Endothelial cell of umbilical vein (primary cell): ENCODE measurements around the gene CYP27A1. TPM values are rescaled to one million over a fixed set of nuclear protein-coding genes. Genes with fewer than 3 reads are reported as not detected.

ENCODE experiments used
- BruUV-seq: library from RNA; stranded (reverse); fragments of 400-500 nt; replicated peaks from 2 replicates; lab custom pipeline; 2021; lab: Mats Ljungman, UMichigan
- CTCF ChIA-PET: fragments of 300-600, 350-600 bp; sonication (Branson Sonifier 250); formaldehyde crosslinking; loops from one replicate; lab custom pipeline; 2021; ENCODE audit warnings: antibody characterized with exemption, inconsistent platforms; lab: Charles Lee
- POLR2A ChIA-PET: fragments of 300-600, 350-600 bp; sonication (Branson Sonifier 250); formaldehyde crosslinking; loops from one replicate; lab custom pipeline; 2021; ENCODE audit warnings: antibody characterized with exemption, inconsistent platforms; lab: Charles Lee
- DNase-seq: peaks from one replicate; pipeline ENCODE4 v3.0.0-alpha.2; 2011; ENCODE audit warnings: low read depth, low spot score
- FAIRE-seq: peaks from 2 replicates; lab custom pipeline; 2011; peaks lifted over from hg19 to GRCh38; lab: Jason Lieb, UNC
- H2AFZ ChIP-seq: 2 replicates; pipeline ENCODE4 v1.6.0; 2012; ENCODE audit warnings: low read depth, low read length, control low read depth, inconsistent platforms
- H3K27ac ChIP-seq: 2 replicates; pipeline ENCODE4 v1.5.1; 2011; ENCODE audit warnings: low read depth, mild to moderate bottlenecking, control low read depth, low read length, moderate library complexity; ENCODE audit not compliant: insufficient read depth
- H3K27me3 ChIP-seq, 2 experiments: 2 replicates each; pipeline versions ENCODE4 v1.6.0 to v1.6.1; 2011; ENCODE audit warnings: low read length in 2 of 2, mixed read lengths in 1 of 2; ENCODE audit not compliant: control insufficient read depth in 2 of 2, insufficient read depth in 2 of 2
- H3K36me3 ChIP-seq, 2 experiments: 2 replicates in 1 of 2; 3 replicates in 1 of 2; pipeline ENCODE4 v1.5.1; 2011; ENCODE audit warnings: low read length in 2 of 2, mild to moderate bottlenecking in 1 of 2, moderate library complexity in 1 of 2; ENCODE audit not compliant: control insufficient read depth in 2 of 2, insufficient read depth in 2 of 2; ENCODE audit errors: extremely low read depth in 1 of 2
- H3K4me1 ChIP-seq: 3 replicates; pipeline ENCODE4 v1.5.1; 2011; ENCODE audit warnings: mild to moderate bottlenecking, low read length; ENCODE audit not compliant: control insufficient read depth, insufficient read depth; ENCODE audit errors: extremely low read depth
- H3K4me2 ChIP-seq: 2 replicates; pipeline ENCODE4 v1.6.1; 2011; ENCODE audit warnings: low read length, control low read depth, mixed read lengths; ENCODE audit not compliant: insufficient read depth
- H3K4me3 ChIP-seq, 3 experiments: fragments of 200-600 bp in 1 of 3; sonication (generic), shearing (Covaris generic) in 1 of 3; replicated peaks in 1 of 3; 2 replicates each; pipeline ENCODE4 v1.5.1; 2011 to 2016; ENCODE audit warnings: control low read depth in 3 of 3, low read length in 3 of 3, mild to moderate bottlenecking in 2 of 3, inconsistent platforms in 1 of 3, low read depth in 1 of 3, moderate library complexity in 1 of 3; ENCODE audit not compliant: insufficient read depth in 1 of 3
- H3K79me2 ChIP-seq: 2 replicates; pipeline ENCODE4 v1.6.0; 2012; ENCODE audit warnings: low read length, inconsistent platforms; ENCODE audit not compliant: control insufficient read depth, insufficient read depth
- H3K9ac ChIP-seq: replicated peaks from 2 replicates; pipeline ENCODE3; 2011; ENCODE audit warnings: low read length, control low read depth; ENCODE audit not compliant: insufficient read depth; ENCODE audit errors: extremely low read depth
- H3K9me1 ChIP-seq: replicated peaks from 3 replicates; pipeline ENCODE4 v1.6.0; 2011; ENCODE audit warnings: mild to moderate bottlenecking, low read length; ENCODE audit not compliant: control insufficient read depth, insufficient read depth; ENCODE audit errors: extremely low read depth
- H3K9me3 ChIP-seq: replicated peaks from 2 replicates; pipeline ENCODE4 v1.5.1; 2012; ENCODE audit warnings: low read length, inconsistent platforms; ENCODE audit not compliant: control insufficient read depth, insufficient read depth
- H4K20me1 ChIP-seq: replicated peaks from 2 replicates; pipeline ENCODE3; 2011; ENCODE audit warnings: mild to moderate bottlenecking, low read length; ENCODE audit not compliant: control insufficient read depth, insufficient read depth; ENCODE audit errors: extremely low read depth
- EZH2 ChIP-seq: IDR thresholded peaks from 2 replicates; pipeline ENCODE4 v1.6.1; 2012; ENCODE audit warnings: borderline replicate concordance, low read depth, mild to moderate bottlenecking, moderate library complexity, low read length, inconsistent platforms; ENCODE audit not compliant: severe bottlenecking
- FOS ChIP-seq: IDR thresholded peaks from 2 replicates; pipeline ENCODE4 v1.6.1; 2011; ENCODE audit warnings: mild to moderate bottlenecking, low read length, moderate library complexity, borderline replicate concordance; ENCODE audit not compliant: insufficient read depth
- JUN ChIP-seq: IDR thresholded peaks from 2 replicates; pipeline ENCODE4 v1.6.1; 2011; ENCODE audit warnings: borderline replicate concordance, low read depth; ENCODE audit not compliant: insufficient read length, insufficient read depth
- MYC ChIP-seq: IDR thresholded peaks from one replicate; pipeline ENCODE4 v1.6.1; 2011; ENCODE audit warnings: mild to moderate bottlenecking, low read depth, low read length
- POLR2A ChIP-seq: IDR thresholded peaks from 2 replicates; pipeline ENCODE4 v1.6.1; 2012; ENCODE audit warnings: low read depth, mild to moderate bottlenecking, control low read depth, low read length
- POLR2AphosphoS5 ChIP-seq: IDR thresholded peaks from 2 replicates; pipeline ENCODE4 v1.6.1; 2012; ENCODE audit warnings: low read depth, mild to moderate bottlenecking, control low read depth, low read length, moderate library complexity; ENCODE audit not compliant: insufficient read depth
- dilution Hi-C: fragments of 300-500 bp; cut with MboI; formaldehyde crosslinking; loops from one replicate; pipeline ENCODE4 v1.15.0; 2019; ENCODE audit warnings: low sequenced_read_pairs; ENCODE audit not compliant: extremely low pct_ligation_motif_present
- intact Hi-C: fragments of 100-400 bp; cut with micrococcal nuclease; formaldehyde crosslinking; loops from one replicate; pipeline ENCODE4 v1.10.0; 2022
- polyA plus RNA-seq, 4 experiments: library from polyadenylated mRNA; depleted of rRNA in 3 of 4; stranded (reverse) in 3 of 4; unstranded in 1 of 4; fragments of >200 nt; gene quantifications; 2 replicates each; pipeline versions ENCODE4 v1.2.1 to v1.2.3, GENCODE V29; 2011 to 2012; ENCODE audit warnings: missing spikeins in 1 of 4
- total RNA-seq: library from RNA; stranded (reverse); gene quantifications from 2 replicates; pipeline ENCODE4 v1.2.3, GENCODE V29; 2021
- TF ChIP-seq, protein P1 (sequence below), 2 donors: IDR thresholded peaks; 1 replicate in 1 of 2; 2 replicates in 1 of 2; pipeline ENCODE4 v1.5.1; 2011; ENCODE audit warnings: low read length in 2 of 2, mild to moderate bottlenecking in 2 of 2, moderate library complexity in 2 of 2, control low read depth in 1 of 2, inconsistent platforms in 1 of 2, low read depth in 1 of 2; ENCODE audit not compliant: insufficient read depth in 1 of 2; ENCODE audit errors: extremely low read depth in 1 of 2

CYP27A1 gene
- total and polyA plus RNA-seq, 2 donors (not counting 3 experiments of a cell fraction or from before 2014, with no cell fraction given), result 15.1 to 34.9 TPM

DNA sequence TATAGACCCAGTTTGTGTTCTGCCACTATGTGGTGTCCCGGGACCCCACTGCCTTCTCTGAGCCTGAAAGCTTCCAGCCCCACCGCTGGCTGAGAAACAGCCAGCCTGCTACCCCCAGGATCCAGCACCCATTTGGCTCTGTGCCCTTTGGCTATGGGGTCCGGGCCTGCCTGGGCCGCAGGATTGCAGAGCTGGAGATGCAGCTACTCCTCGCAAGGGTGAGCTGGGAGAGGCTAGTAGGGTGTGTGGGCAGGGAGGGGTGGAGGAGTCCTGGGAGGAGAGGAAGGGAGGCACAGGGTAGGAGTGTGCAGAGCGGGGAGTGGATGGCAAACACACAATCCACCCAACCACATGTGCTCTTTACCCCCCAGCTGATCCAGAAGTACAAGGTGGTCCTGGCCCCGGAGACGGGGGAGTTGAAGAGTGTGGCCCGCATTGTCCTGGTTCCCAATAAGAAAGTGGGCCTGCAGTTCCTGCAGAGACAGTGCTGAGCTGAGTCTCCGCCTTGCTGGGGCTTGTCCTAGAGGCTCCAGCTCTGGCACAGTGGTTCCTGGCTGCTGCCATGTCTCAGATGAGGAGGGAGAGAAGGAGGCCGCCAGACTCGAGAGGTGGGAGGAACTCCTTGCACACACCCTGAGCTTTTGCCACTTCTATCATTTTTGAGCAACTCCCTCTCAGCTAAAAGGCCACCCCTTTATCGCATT lies 32.7 kb downstream of the CYP27A1 start:
- Histone ChIP-seq H3K4me1 (no peaks in the 10 kb centered on the region), H4K20me1 (no peaks in the 10 kb centered on the region), H3K4me3 (no peak overlapping the region), H3K9me3 (no peaks in the 10 kb centered on the region), H3K36me3 (peaks cover 0 to 7% of the 10 kb centered on the region in 2 experiments), H3K9me1 (no peaks in the 10 kb centered on the region), H3K27me3 (peaks cover 0 to 2% of the 10 kb centered on the region in 2 experiments), H3K4me2 (no peak overlapping the region), H3K79me2 (no peaks in the 10 kb centered on the region), H2AFZ (no peak overlapping the region), H3K27ac (no peak overlapping the region), H3K9ac (no peak overlapping the region)
- ChIA-PET POLR2A (no interaction called here), CTCF (interaction anchor here (0.6 to 3.3 kb wide), 2 partner anchors 33 to 699 kb away, joined by 3 to 20 read pairs; no protein-coding TSS in a partner anchor)
- no peak for DNase-seq
- dilution Hi-C loops, result no loop called here
- TF ChIP-seq, protein P1, sequence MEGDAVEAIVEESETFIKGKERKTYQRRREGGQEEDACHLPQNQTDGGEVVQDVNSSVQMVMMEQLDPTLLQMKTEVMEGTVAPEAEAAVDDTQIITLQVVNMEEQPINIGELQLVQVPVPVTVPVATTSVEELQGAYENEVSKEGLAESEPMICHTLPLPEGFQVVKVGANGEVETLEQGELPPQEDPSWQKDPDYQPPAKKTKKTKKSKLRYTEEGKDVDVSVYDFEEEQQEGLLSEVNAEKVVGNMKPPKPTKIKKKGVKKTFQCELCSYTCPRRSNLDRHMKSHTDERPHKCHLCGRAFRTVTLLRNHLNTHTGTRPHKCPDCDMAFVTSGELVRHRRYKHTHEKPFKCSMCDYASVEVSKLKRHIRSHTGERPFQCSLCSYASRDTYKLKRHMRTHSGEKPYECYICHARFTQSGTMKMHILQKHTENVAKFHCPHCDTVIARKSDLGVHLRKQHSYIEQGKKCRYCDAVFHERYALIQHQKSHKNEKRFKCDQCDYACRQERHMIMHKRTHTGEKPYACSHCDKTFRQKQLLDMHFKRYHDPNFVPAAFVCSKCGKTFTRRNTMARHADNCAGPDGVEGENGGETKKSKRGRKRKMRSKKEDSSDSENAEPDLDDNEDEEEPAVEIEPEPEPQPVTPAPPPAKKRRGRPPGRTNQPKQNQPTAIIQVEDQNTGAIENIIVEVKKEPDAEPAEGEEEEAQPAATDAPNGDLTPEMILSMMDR (IDR thresholded peaks at IDR 0.05; ENCODE audit: extremely low read depth in 1 of 2, insufficient read depth in 1 of 2, low read depth in 1 of 2, low read length in 2 of 2), result no peak
- no peak for TF ChIP-seq POLR2AphosphoS5
- no peak for TF ChIP-seq FOS
- no peak for TF ChIP-seq MYC
- TF ChIP-seq POLR2A, result no peak
- no peak for TF ChIP-seq JUN
- TF ChIP-seq EZH2, result no peak
- intact Hi-C loops, result no loop called here
- no TSS peak for BruUV-seq
- FAIRE-seq, result no peak
